Urinary bladder (tissue), 4 donors: ENCODE data around the gene TTC31. TPM values are rescaled to one million over a fixed set of nuclear protein-coding genes. Genes with fewer than 3 reads are reported as not detected.

Experiments used
- DNase-seq: peaks from one replicate; pipeline ENCODE4 v3.0.0-alpha.2; 2015; ENCODE audit errors: extremely low spot score
- H3K27ac ChIP-seq: one replicate; pipeline ENCODE4 v1.5.1; 2013; ENCODE audit warnings: low read depth, mild to moderate bottlenecking, moderate library complexity
- H3K36me3 ChIP-seq: one replicate; pipeline ENCODE4 v1.6.1; 2013; ENCODE audit warnings: mild to moderate bottlenecking, moderate library complexity; ENCODE audit not compliant: insufficient read depth
- H3K4me1 ChIP-seq: one replicate; pipeline ENCODE4 v1.6.1; 2013; ENCODE audit warnings: mild to moderate bottlenecking, moderate library complexity; ENCODE audit not compliant: insufficient read depth
- H3K4me3 ChIP-seq: one replicate; pipeline ENCODE4 v1.5.1; 2013; ENCODE audit warnings: low read depth, low read length
- WGBS: extraction: QIAGEN DNeasy Blood & Tissue Kit; methylation state at CpG from one replicate; pipeline ENCODE4 v1.1.7; 2013; 5-methylcytosine and 5-hydroxymethylcytosine counted together
- polyA plus RNA-seq: library from polyadenylated mRNA; stranded (reverse); fragments of 200-250 nt; gene quantifications from one replicate; pipeline ENCODE4 v1.2.3, GENCODE V29; 2013
- total RNA-seq: library from RNA; depleted of rRNA; stranded (reverse); fragments of >200 nt; gene quantifications from one replicate; pipeline ENCODE4 v1.2.3, GENCODE V29; 2014
- donor health status: healthy with polysubstance abuse.
- donor health status: healthy.

Gene TTC31
- total and polyA plus RNA-seq, 2 donors, result 10.8 to 20.9 TPM

DNA sequence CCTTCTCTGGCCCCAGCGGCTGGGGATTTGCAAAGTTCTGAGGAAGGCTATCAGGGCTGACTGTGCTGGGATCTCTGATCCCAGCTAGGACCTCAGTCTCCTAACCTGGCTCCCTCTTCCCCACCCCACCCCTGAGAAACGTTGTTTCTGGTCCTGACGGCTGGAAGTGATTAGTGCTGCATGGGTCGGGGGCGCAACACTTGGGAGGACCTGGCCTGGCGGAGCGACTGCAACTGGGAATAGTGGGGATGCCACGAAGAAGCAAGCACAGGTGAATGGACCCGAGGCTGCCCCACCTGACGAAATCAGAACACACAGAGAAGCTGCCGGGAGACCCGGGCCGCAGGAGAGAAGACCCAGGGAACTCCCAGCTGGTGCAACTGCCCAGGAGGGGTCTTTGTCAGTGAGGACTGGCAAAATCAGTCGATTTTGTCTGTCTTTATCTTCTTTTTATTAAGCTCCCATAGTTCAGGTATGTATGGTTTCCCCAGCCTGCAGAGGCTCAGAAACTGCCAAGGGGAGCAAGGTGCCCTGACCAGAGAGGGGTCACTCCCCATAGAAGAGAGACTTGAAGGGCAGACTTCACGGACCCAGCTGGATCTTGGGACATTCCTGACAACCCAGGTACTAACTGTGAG is 17.2 kb downstream of the TTC31 start:
- no peaks in the 10 kb centered on the region for H3K4me1 ChIP-seq
- WGBS, result 47% methylated on average over 15 of the region's 15 CpGs

DNA sequence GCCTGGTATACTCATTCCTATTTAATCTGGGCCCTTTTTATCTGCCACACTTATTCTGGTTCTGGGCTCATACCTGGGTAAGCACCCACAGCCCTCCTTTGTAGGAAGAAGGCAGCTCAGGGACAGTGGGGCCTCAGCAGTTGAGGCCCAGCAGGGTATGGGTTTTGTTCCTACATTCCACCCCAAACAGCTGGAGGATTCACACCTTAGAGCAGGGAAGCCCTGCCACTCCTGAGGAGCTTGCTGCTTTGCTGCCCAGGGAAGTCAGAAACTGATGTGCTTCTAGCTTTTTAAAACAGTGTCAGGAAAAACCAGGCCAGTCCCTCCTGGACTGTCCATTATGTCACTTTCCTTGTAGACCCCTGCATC is 17.7 kb downstream of the TTC31 start:
- Histone ChIP-seq H3K27ac (no peak overlapping the region), H3K4me3 (no peak overlapping the region), H3K36me3 (no peaks in the 10 kb centered on the region), H3K4me1 (no peaks in the 10 kb centered on the region)
- DNase-seq, result no peak

More for the DNA sequence above, 17.2 kb downstream of the TTC31 start:
- H3K36me3 ChIP-seq, result no peaks in the 10 kb centered on the region
- DNase-seq, result no peak
- H3K4me3 ChIP-seq, result no peak overlapping the region
- no peak overlapping the region for H3K27ac ChIP-seq

DNA sequence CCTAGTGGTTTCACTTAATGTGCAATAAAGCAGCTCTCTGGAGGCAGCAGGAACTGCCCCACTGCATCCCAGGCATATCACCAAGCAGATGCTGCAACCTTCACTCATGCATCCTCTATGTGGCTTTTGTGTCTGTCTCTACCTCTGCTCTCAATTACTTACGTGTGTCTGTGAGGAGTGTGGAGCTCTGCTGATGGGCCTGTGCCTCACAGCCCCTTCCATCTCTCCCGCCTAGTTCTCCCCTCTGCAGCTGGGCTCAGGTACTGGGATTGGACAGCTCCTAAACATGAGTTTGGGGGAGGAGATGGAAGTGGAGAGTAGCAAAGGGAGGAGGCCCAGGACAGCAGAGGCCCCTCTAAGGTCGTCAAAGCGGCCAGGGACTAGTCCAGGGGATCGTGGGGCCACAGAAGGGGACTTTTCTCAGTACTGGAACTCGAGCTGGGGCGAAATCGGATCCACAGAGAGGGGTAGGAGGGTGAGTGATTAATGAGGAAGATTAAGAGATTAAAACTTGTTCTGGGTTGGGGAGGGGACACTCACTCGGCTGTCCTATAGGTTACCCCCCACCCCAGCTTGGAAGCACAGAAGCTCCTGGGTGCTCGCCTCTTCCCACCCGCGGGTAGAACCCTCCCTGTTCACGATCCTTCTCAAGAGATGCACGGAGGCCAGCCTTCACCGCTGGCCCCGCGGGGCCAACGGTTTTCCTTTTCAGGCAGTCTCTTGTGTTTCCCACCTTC is 18.6 kb downstream of the TTC31 start:
- Histone ChIP-seq H3K36me3 (no peaks in the 10 kb centered on the region), H3K27ac (no peak overlapping the region), H3K4me3 (no peak overlapping the region), H3K4me1 (no peaks in the 10 kb centered on the region)
- no peak for DNase-seq
- 81% methylated on average over 18 of the region's 18 CpGs for WGBS

GRCh38 chr2:74502147-74502719 is 19.4 kb downstream of the TTC31 start:
- Histone ChIP-seq H3K36me3 (no peaks in the 10 kb centered on the region), H3K4me3 (peak overlapping the region; percentile 48), H3K27ac (no peak overlapping the region), H3K4me1 (no peaks in the 10 kb centered on the region)
- 29% methylated on average over 32 of the region's 32 CpGs for WGBS
- no peak for DNase-seq

- 3% methylated on average over 67 of the region's 67 CpGs for WGBS
- no peaks in the 10 kb centered on the region for H3K4me1 ChIP-seq
- DNase-seq, result no peak
- H3K36me3 ChIP-seq, result no peaks in the 10 kb centered on the region
- no peak overlapping the region for H3K27ac ChIP-seq
- H3K4me3 ChIP-seq, result peak overlapping the region; percentile 48
Measured at GRCh38 chr2:74502720-74503505, 20.0 kb downstream of the TTC31 start.

- H3K4me3 ChIP-seq, result peak overlapping the region; percentile 48
- H3K36me3 ChIP-seq, result no peaks in the 10 kb centered on the region
- 43% methylated on average over 45 of the region's 45 CpGs for WGBS
- DNase-seq, result no peak
- no peaks in the 10 kb centered on the region for H3K4me1 ChIP-seq
- no peak overlapping the region for H3K27ac ChIP-seq
Measured at GRCh38 chr2:74503506-74504475, 20.9 kb downstream of the TTC31 start.

GRCh38 chr2:74504591-74504990 is 21.7 kb downstream of the TTC31 start:
- H3K27ac ChIP-seq, result no peak overlapping the region
- no peak for DNase-seq
- WGBS, result 95% methylated on average over 3 of the region's 3 CpGs
- no peaks in the 10 kb centered on the region for H3K36me3 ChIP-seq
- H3K4me1 ChIP-seq, result no peaks in the 10 kb centered on the region
- no peak overlapping the region for H3K4me3 ChIP-seq

DNA sequence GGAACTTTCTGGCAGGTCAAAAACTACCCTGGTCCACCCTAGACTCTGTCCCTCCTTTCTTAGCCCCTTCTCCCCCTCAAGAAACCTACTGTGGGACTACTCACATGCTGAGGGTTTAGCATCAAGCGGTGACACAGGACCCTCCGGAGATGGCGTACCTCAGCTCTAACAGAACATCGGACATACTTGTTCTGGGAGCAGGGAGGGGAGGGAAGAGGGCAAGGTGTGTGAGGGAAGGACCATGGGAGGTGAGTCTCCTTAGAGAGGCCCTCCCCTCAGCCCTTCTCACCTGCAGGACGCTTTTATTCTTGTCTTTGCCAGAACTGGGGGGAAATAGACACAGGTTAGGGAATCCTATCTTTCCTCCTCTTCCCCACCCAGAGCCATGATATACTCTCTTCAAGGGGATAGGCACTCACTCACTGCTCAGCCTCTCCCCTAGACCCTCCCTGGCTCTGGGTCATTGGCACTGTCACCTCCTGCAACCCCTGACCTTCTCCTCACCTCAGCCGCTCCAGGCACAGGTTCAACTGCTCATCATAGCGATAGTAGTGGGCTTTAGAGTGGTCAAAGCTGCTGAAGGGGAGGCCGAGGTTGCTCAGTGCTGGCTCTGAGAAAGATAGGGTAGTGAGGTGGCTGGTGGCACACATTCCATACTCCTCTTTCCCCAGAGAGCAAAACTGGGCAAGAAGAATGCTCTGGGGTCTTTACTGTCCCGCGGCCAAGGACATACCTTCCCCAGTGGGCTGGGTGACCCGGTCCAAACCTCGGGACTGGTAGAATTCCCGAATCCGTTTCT is 22.8 kb downstream of the TTC31 start:
- no peak for DNase-seq
- H3K36me3 ChIP-seq, result no peaks in the 10 kb centered on the region
- H3K4me1 ChIP-seq, result no peaks in the 10 kb centered on the region
- WGBS, result 96% methylated on average over 14 of the region's 14 CpGs
- no peak overlapping the region for H3K27ac ChIP-seq
- no peak overlapping the region for H3K4me3 ChIP-seq

DNA sequence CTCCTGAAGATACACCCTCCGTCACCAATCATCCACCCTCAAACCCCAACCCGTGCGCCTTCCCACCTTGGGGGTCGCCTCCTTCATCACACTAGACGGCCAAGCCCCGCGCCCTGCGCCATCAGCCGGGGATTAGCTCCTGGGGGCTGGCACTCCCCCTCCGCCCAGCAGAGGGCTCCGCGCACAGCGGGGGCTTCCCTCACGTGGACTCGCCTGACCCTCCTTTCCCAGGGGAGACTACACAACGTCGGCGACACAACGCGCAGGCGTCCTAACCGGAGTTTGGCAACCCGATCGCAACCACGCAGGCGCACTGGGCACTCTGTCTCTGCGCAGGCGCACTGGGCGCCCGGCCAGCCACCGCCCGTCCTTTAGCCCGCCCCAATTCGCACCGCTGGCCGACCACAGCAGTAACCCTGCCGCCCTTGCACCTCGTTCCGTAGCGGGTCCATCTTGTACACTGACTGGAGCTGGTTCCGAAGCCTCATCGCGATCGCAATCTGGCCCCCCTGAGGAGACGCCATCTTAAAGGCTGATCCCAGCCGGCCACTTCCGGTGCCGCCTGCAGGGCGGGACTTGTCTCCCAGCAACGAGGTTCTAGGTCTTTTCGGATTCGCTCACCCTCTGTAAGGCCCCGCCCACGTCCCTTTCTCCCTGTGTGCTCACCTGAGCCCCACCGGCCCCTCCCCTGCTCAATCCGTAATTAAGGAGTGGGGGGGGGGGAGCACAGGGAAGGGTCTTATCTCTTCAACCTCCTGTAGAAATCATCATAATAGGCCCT is 24.5 kb downstream of the TTC31 start, which contains the start of gene PCGF1:
Gene PCGF1, minus strand, starts transcription at position 551 of the 781 bp plus-strand sequence. Its CDS starts 27 bp downstream, at position 524.
- Histone ChIP-seq H3K27ac (peak within 1 kb of the TSS; percentile 95), H3K36me3 (no peaks in the 10 kb centered on the region), H3K4me3 (peak within 1 kb of the TSS; percentile 54), H3K4me1 (no peaks in the 10 kb centered on the region)
- WGBS, result under 1% methylated on average over 56 of the region's 56 CpGs
- peak; percentile 97 for DNase-seq

DNA sequence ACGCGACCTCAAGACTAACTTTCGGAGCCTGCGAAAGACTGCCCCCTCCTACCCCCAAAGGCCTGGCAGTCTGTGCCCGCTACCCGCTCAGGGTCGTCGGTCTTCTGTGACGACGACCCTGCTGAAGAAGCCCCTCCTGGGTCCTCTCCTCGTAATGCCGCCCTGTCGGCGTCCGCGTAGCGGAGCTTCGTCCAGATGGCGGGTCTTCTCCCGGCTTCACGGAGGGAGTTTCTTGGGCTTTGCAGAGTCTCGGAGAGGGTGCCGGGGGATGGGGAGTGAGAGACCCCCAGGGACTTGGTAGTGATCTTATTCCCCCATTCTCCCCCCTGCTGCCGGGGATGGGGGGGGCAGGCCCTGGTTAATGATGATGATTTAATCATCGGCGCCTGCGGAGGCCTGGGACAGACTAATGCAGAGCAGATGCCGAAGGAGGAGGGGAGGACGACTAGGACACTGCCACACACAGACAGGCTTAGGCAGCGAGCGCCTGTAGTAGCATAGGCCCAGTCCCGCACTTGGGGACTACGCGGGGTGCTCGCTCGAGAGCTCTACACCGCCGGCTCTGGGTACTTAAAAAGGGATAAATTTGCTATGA is 25.1 kb downstream of the TTC31 start:
- DNase-seq, result no peak
- Histone ChIP-seq H3K27ac (peak overlapping the region; percentile 65), H3K36me3 (no peaks in the 10 kb centered on the region), H3K4me1 (no peaks in the 10 kb centered on the region), H3K4me3 (peak overlapping the region; percentile 54)
- WGBS, result 10% methylated on average over 38 of the region's 38 CpGs

GRCh38 chr2:74510272-74510671 is 27.4 kb downstream of the TTC31 start:
- Histone ChIP-seq H3K27ac (no peak overlapping the region), H3K36me3 (no peaks in the 10 kb centered on the region), H3K4me1 (peaks cover 3% of the 10 kb centered on the region), H3K4me3 (no peak overlapping the region)
- DNase-seq, result no peak
- 75% methylated on average over 4 of the region's 4 CpGs for WGBS
